Kidney epithelial cell (primary cell): ENCODE measurements around the gene RNF213. TPM values are rescaled to one million over a fixed set of nuclear protein-coding genes. Genes with fewer than 3 reads are reported as not detected.
"Not testable (repeated sequence)": the region's sequence is repeated elsewhere in the genome, so short reads cannot be mapped to it uniquely, and the experiment has no call there.

Experiments
- DNase-seq: peaks from one replicate; pipeline ENCODE4 v3.0.0-alpha.2; 2010; ENCODE audit warnings: low read depth
- H3K27me3 ChIP-seq: 2 replicates; pipeline ENCODE4 v1.6.0; 2011; ENCODE audit warnings: low read length; ENCODE audit not compliant: control insufficient read depth, insufficient read depth
- H3K36me3 ChIP-seq: 2 replicates; pipeline ENCODE4 v1.5.1; 2011; ENCODE audit warnings: low read length; ENCODE audit not compliant: control insufficient read depth, insufficient read depth
- H3K4me3 ChIP-seq: 2 replicates; pipeline ENCODE4 v1.5.1; 2011; ENCODE audit warnings: low read depth, mild to moderate bottlenecking, control low read depth, low read length
- total RNA-seq: library from RNA; depleted of rRNA; stranded (reverse); fragments of >200 nt; gene quantifications from 2 replicates; pipeline ENCODE4 v1.2.3, GENCODE V29; 2015
- TF ChIP-seq, protein P1 (sequence below): IDR thresholded peaks from 2 replicates; pipeline ENCODE4 v1.5.1; 2011; ENCODE audit warnings: mild to moderate bottlenecking, moderate library complexity, low read length, control low read depth, inconsistent platforms; ENCODE audit not compliant: insufficient read depth, poor library complexity, severe bottlenecking

Gene RNF213
- total RNA-seq, 1 donor from 2014 or later = 111 TPM

GRCh38 chr17:80320496-80320895 is 59.8 kb downstream of the RNF213 start:
- TF ChIP-seq, protein P1, sequence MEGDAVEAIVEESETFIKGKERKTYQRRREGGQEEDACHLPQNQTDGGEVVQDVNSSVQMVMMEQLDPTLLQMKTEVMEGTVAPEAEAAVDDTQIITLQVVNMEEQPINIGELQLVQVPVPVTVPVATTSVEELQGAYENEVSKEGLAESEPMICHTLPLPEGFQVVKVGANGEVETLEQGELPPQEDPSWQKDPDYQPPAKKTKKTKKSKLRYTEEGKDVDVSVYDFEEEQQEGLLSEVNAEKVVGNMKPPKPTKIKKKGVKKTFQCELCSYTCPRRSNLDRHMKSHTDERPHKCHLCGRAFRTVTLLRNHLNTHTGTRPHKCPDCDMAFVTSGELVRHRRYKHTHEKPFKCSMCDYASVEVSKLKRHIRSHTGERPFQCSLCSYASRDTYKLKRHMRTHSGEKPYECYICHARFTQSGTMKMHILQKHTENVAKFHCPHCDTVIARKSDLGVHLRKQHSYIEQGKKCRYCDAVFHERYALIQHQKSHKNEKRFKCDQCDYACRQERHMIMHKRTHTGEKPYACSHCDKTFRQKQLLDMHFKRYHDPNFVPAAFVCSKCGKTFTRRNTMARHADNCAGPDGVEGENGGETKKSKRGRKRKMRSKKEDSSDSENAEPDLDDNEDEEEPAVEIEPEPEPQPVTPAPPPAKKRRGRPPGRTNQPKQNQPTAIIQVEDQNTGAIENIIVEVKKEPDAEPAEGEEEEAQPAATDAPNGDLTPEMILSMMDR = no peak
- peaks cover 5% of the 10 kb centered on the region for H3K36me3 ChIP-seq
- DNase-seq = no peak
- H3K27me3 ChIP-seq = no peaks in the 10 kb centered on the region
- no peak overlapping the region for H3K4me3 ChIP-seq

GRCh38 chr17:80322864-80323263 is 62.2 kb downstream of the RNF213 start:
- peaks cover 4% of the 10 kb centered on the region for H3K36me3 ChIP-seq
- no peak overlapping the region for H3K4me3 ChIP-seq
- DNase-seq = no peak
- H3K27me3 ChIP-seq = no peaks in the 10 kb centered on the region
- TF ChIP-seq, protein P1 = no peak

GRCh38 chr17:80323982-80324381 is 63.3 kb downstream of the RNF213 start:
- Histone ChIP-seq H3K4me3 (no peak overlapping the region), H3K36me3 (peaks cover 2% of the 10 kb centered on the region), H3K27me3 (no peaks in the 10 kb centered on the region)
- DNase-seq = no peak
- TF ChIP-seq, protein P1 = no peak

DNA sequence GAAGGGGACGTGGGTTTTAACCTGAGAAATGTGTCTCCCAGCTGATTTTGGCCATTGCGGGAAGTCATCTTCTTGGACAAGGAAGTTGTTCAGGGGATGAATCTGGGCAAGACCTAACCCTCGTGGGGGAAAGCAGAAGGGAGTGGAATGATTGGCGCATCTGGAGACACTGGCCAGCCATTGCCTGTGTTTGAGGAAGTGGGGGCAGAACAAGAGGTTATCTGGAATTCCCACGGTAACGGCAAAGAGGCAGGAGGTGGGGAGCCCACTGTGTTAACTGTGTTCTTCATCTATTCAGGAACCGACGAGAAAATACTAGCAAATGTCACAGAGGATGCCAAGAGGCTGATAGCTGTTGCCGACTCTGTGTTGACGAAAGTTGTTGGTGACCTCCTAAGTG is 66.9 kb downstream of the RNF213 start:
- no peaks in the 10 kb centered on the region for H3K27me3 ChIP-seq
- peaks cover 1% of the 10 kb centered on the region for H3K36me3 ChIP-seq
- DNase-seq = no peak
- no peak overlapping the region for H3K4me3 ChIP-seq
- TF ChIP-seq, protein P1 = no peak

- peaks cover 1% of the 10 kb centered on the region for H3K36me3 ChIP-seq
- DNase-seq = no peak
- TF ChIP-seq, protein P1 = no peak
- H3K27me3 ChIP-seq = no peaks in the 10 kb centered on the region
- no peak overlapping the region for H3K4me3 ChIP-seq
Observed at GRCh38 chr17:80328634-80329380, 68.2 kb downstream of the RNF213 start.

GRCh38 chr17:80329421-80329820 is 68.8 kb downstream of the RNF213 start:
- H3K4me3 ChIP-seq, H3K36me3 ChIP-seq, H3K27me3 ChIP-seq, DNase-seq: not testable (repeated sequence)
